ENCODE data around the gene SCEL. TPM values are rescaled to one million over a fixed set of nuclear protein-coding genes. Genes with fewer than 3 reads are reported as not detected.

SCEL gene
- total RNA-seq, 5 donors from 2014 or later (not counting 1 experiment from before 2014, with no cell fraction given), result 0.09 TPM; not detected in 3

DNA sequence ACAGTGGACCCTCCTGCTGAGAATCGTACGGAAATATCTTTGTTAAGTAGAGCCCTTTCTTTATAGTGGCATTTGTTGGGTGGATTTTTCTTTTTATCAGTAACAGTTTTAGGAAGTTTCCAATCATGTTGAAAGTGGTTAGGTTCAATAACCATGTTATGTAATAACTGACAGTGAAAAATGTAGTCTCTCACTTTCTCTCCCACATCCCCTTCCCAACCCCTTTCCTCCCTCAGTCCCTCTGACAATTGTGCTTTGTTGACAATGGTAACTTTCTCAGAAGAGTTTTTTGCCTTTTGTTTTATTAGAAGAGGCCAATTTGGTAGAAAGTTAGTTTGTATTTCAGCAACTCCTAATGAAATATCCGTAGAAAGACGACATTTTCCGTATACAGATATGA, 84.1 kb downstream of the SCEL start:
- H3K4me3 ChIP-seq (ENCODE audit: control insufficient read depth in 1 of 2, extremely low read depth in 1 of 2, low read length in 1 of 2), result no peak overlapping the region
- no CpG with 5 or more reads among the region's 5 CpGs for WGBS (ENCODE audit: insufficient coverage)

DNA sequence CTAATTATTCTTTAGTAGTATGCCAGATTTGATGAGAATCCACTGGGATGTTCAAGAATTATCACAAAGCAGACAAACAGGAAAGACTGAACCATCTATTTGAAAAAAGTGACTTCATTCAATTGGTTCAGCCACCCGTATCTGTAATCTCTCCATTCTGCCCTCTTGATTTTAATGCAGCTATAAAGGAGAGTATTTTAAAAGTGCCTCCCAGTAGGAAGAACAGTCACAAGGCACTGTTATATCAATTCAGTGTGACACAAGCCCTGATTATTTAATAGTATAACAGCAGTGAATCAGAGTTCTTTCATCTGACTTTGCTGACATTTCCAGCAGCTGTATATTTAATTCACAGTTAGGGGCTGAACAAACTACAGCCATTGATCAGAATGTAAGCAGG, 84.6 kb downstream of the SCEL start:
- ATAC-seq (replicated peaks in 1 of 4), result no peak
- POLR2A ChIA-PET, result interaction anchor here in 1 of 2 donors (0.8 kb wide), 1 partner anchor 63 kb away, joined by 4 read pairs; no protein-coding TSS in a partner anchor
- CTCF ChIA-PET, result no interaction called here

More for the DNA sequence above, 84.1 kb downstream of the SCEL start:
- Mint-ChIP-seq H3K27ac (no peak overlapping the region), H3K36me3 (no peaks in the 10 kb centered on the region), H3K9me3 (no peaks in the 10 kb centered on the region), H3K4me3 (no peak overlapping the region), H3K27me3 (peaks cover 6 to 10% of the 10 kb centered on the region in 2 donors), H3K4me1 (no peaks in the 10 kb centered on the region)
- Histone ChIP-seq H3K27ac (ENCODE audit: low read length) (no peak overlapping the region), H3K27me3 (replicated peaks in 1 of 2; ENCODE audit: control insufficient read depth in 2 of 2, extremely low read depth in 1 of 2, insufficient read depth in 2 of 2, low read length in 1 of 2) (no peaks in the 10 kb centered on the region), H3K9me3 (no peaks in the 10 kb centered on the region), H3K4me1 (ENCODE audit: control insufficient read depth in 1 of 2, extremely low read depth in 1 of 2, insufficient read depth in 2 of 2, low read length in 2 of 2) (no peaks in the 10 kb centered on the region), H3K36me3 (ENCODE audit: control insufficient read depth in 2 of 2, extremely low read depth in 1 of 2, insufficient read depth in 1 of 2, low read length in 1 of 2) (no peaks in the 10 kb centered on the region)
- no peak for DNase-seq
- CTCF ChIA-PET, result no interaction called here
- POLR2A ChIA-PET, result interaction anchor here in 1 of 2 donors (0.8 kb wide), 1 partner anchor 62 kb away, joined by 4 read pairs; no protein-coding TSS in a partner anchor
- ATAC-seq (replicated peaks in 1 of 4), result no peak

DNA sequence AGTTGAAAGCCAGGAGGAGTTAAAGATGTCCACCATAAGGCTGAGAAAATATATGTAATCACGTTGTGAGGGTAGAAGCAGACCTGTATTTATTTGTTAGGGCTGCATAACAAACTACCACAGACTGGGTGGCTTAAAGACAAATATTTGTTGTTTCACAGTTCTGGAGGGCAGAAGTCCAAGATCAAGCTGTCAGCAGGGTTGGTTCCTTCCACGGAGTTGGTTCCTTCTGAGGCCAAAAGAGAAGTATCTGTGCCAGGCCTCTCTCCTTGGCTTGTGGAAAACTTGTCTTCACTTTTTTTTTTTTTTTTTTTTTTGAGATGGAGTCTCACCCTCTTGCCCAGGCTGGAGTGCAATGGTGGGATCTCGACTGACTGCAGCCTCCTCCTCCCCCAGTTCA, 88.3 kb downstream of the SCEL start:
- H3K4me1 Mint-ChIP-seq, result no peaks in the 10 kb centered on the region
- H3K36me3 Mint-ChIP-seq, result no peaks in the 10 kb centered on the region
- DNase-seq, result no peak
- Histone ChIP-seq H3K27me3 (replicated peaks in 1 of 2; ENCODE audit: control insufficient read depth in 2 of 2, extremely low read depth in 1 of 2, insufficient read depth in 2 of 2, low read length in 1 of 2) (no peaks in the 10 kb centered on the region), H3K27ac (ENCODE audit: low read length) (no peak overlapping the region), H3K4me3 (ENCODE audit: control insufficient read depth in 1 of 2, extremely low read depth in 1 of 2, low read length in 1 of 2) (no peak overlapping the region), H3K36me3 (ENCODE audit: control insufficient read depth in 2 of 2, extremely low read depth in 1 of 2, insufficient read depth in 1 of 2, low read length in 1 of 2) (no peaks in the 10 kb centered on the region), H3K4me1 (ENCODE audit: control insufficient read depth in 1 of 2, extremely low read depth in 1 of 2, insufficient read depth in 2 of 2, low read length in 2 of 2) (no peaks in the 10 kb centered on the region), H3K9me3 (no peaks in the 10 kb centered on the region)
- 71% methylated on average over 1 of the region's 3 CpGs for WGBS (ENCODE audit: insufficient coverage)
- CTCF ChIA-PET, result no interaction called here
- H3K9me3 Mint-ChIP-seq, result no peaks in the 10 kb centered on the region
- peaks cover 7% of the 10 kb centered on the region in 2 donors for H3K27me3 Mint-ChIP-seq
- no peak overlapping the region for H3K4me3 Mint-ChIP-seq
- POLR2A ChIA-PET, result no interaction called here
- H3K27ac Mint-ChIP-seq, result no peak overlapping the region
- no peak for ATAC-seq (replicated peaks in 1 of 4)

More for the DNA sequence above, 84.6 kb downstream of the SCEL start:
- Histone ChIP-seq H3K9me3 (no peaks in the 10 kb centered on the region), H3K36me3 (ENCODE audit: control insufficient read depth in 2 of 2, extremely low read depth in 1 of 2, insufficient read depth in 1 of 2, low read length in 1 of 2) (no peaks in the 10 kb centered on the region), H3K27me3 (replicated peaks in 1 of 2; ENCODE audit: control insufficient read depth in 2 of 2, extremely low read depth in 1 of 2, insufficient read depth in 2 of 2, low read length in 1 of 2) (no peaks in the 10 kb centered on the region), H3K4me3 (ENCODE audit: control insufficient read depth in 1 of 2, extremely low read depth in 1 of 2, low read length in 1 of 2) (no peak overlapping the region), H3K27ac (ENCODE audit: low read length) (no peak overlapping the region), H3K4me1 (ENCODE audit: control insufficient read depth in 1 of 2, extremely low read depth in 1 of 2, insufficient read depth in 2 of 2, low read length in 2 of 2) (no peaks in the 10 kb centered on the region)
- Mint-ChIP-seq H3K36me3 (no peaks in the 10 kb centered on the region), H3K27ac (no peak overlapping the region), H3K9me3 (no peaks in the 10 kb centered on the region), H3K4me1 (no peaks in the 10 kb centered on the region), H3K27me3 (peaks cover 6 to 10% of the 10 kb centered on the region in 2 donors), H3K4me3 (no peak overlapping the region)
- no peak for DNase-seq
- no CpG with 5 or more reads among the region's 1 CpG for WGBS (ENCODE audit: insufficient coverage)

DNA sequence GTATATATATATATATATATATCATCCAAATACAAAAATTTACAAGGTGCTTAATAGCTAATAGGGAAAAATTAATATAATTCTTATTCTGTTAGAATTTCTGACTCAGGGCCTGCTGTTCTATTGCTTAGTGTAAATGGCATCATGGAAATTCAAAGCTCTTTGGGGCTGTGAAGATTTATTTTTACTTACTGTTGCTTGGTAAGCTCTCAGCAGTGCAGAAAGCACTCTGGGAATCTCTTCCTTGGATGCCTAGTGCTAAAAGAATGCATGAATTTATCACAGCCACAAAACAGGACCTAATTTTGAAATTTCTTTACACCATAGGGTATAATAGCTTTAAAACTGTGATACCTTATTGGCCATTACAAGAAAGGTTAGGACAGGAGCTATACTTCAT, 92.7 kb downstream of the SCEL start:
- H3K27me3 ChIP-seq (replicated peaks in 1 of 2; ENCODE audit: control insufficient read depth in 2 of 2, extremely low read depth in 1 of 2, insufficient read depth in 2 of 2, low read length in 1 of 2), result no peaks in the 10 kb centered on the region
- no peak for ATAC-seq (replicated peaks in 1 of 4)
- DNase-seq, result no peak
- POLR2A ChIA-PET, result no interaction called here
- H3K4me1 ChIP-seq (ENCODE audit: control insufficient read depth in 1 of 2, extremely low read depth in 1 of 2, insufficient read depth in 2 of 2, low read length in 2 of 2), result no peaks in the 10 kb centered on the region
- no peaks in the 10 kb centered on the region for H3K9me3 ChIP-seq
- CTCF ChIA-PET, result interaction anchor here (0.6 to 1.0 kb wide), 4 partner anchors 35 to 182 kb away, joined by 3 to 8 read pairs (median 6); no protein-coding TSS in a partner anchor
- Mint-ChIP-seq H3K9me3 (no peaks in the 10 kb centered on the region), H3K27me3 (peaks cover 10 to 11% of the 10 kb centered on the region in 2 donors), H3K27ac (no peak overlapping the region), H3K4me1 (no peaks in the 10 kb centered on the region), H3K4me3 (no peak overlapping the region), H3K36me3 (no peaks in the 10 kb centered on the region)
- no peaks in the 10 kb centered on the region for H3K36me3 ChIP-seq (ENCODE audit: control insufficient read depth in 2 of 2, extremely low read depth in 1 of 2, insufficient read depth in 1 of 2, low read length in 1 of 2)
- no peak overlapping the region for H3K27ac ChIP-seq (ENCODE audit: low read length)
- H3K4me3 ChIP-seq (ENCODE audit: control insufficient read depth in 1 of 2, extremely low read depth in 1 of 2, low read length in 1 of 2), result no peak overlapping the region

DNA sequence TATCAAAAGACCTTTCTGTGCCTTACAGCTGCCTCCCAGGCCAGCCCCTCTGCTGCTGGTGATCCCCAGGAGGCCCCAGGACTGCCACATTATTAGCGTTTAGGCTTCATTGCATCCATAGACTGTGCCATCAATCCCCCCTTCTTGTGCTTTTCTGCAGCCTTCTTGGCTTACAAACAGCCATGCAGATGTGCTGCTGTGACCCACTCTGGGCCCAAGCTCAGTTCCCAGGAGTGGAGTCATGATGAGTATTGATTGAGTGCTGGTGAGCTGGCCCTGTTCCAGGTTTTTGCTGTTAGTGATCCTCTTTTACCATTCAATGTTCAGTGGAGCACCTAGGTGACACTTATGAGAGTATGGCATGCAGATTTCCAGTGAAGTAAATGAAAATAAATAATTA, 102.1 kb downstream of the SCEL start:
- Histone ChIP-seq H3K4me1 (ENCODE audit: control insufficient read depth in 1 of 2, extremely low read depth in 1 of 2, insufficient read depth in 2 of 2, low read length in 2 of 2) (no peaks in the 10 kb centered on the region), H3K36me3 (ENCODE audit: control insufficient read depth in 2 of 2, extremely low read depth in 1 of 2, insufficient read depth in 1 of 2, low read length in 1 of 2) (no peaks in the 10 kb centered on the region), H3K27me3 (replicated peaks in 1 of 2; ENCODE audit: control insufficient read depth in 2 of 2, extremely low read depth in 1 of 2, insufficient read depth in 2 of 2, low read length in 1 of 2) (no peaks in the 10 kb centered on the region), H3K4me3 (ENCODE audit: control insufficient read depth in 1 of 2, extremely low read depth in 1 of 2, low read length in 1 of 2) (no peak overlapping the region), H3K9me3 (no peaks in the 10 kb centered on the region), H3K27ac (ENCODE audit: low read length) (no peak overlapping the region)
- no peaks in the 10 kb centered on the region for H3K36me3 Mint-ChIP-seq
- ChIA-PET POLR2A (no interaction called here), CTCF (no interaction called here)
- no peaks in the 10 kb centered on the region for H3K4me1 Mint-ChIP-seq
- H3K27me3 Mint-ChIP-seq, result peaks cover 0 to 3% of the 10 kb centered on the region in 2 donors
- 88% methylated on average over 1 of the region's 1 CpG for WGBS (ENCODE audit: insufficient coverage)
- no peak overlapping the region for H3K27ac Mint-ChIP-seq
- ATAC-seq (replicated peaks in 1 of 4), result no peak
- H3K9me3 Mint-ChIP-seq, result no peaks in the 10 kb centered on the region
- no peak for DNase-seq
- no peak overlapping the region for H3K4me3 Mint-ChIP-seq

DNA sequence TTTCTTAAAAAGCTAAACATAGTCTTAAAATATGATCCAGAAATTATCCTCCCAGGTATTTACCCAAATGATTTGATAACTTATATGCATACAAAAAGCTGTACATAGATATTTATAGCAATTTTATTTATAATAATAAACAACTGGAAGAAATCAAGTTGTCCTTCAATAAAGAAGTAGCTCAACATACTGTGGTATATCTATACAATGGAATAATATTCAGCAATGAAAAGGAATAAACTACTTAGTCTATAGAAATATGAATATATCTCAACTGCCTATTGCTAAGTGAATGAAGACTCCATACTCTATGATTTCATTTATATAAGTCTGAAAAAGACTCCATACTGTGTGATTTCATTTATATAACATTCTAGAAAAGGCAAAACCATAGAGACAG, 114.9 kb downstream of the SCEL start:
- POLR2A ChIA-PET, result no interaction called here
- Mint-ChIP-seq H3K27ac (no peak overlapping the region), H3K9me3 (peaks cover 3 to 8% (median 8%) of the 10 kb centered on the region in 3 donors), H3K4me3 (no peak overlapping the region), H3K27me3 (peaks cover 6 to 14% of the 10 kb centered on the region in 2 donors), H3K4me1 (no peaks in the 10 kb centered on the region), H3K36me3 (peaks cover 4% of the 10 kb centered on the region)
- Histone ChIP-seq H3K36me3 (ENCODE audit: control insufficient read depth in 2 of 2, extremely low read depth in 1 of 2, insufficient read depth in 1 of 2, low read length in 1 of 2) (no peaks in the 10 kb centered on the region), H3K27ac (ENCODE audit: low read length) (no peak overlapping the region), H3K9me3 (no peaks in the 10 kb centered on the region), H3K4me1 (ENCODE audit: control insufficient read depth in 1 of 2, extremely low read depth in 1 of 2, insufficient read depth in 2 of 2, low read length in 2 of 2) (no peaks in the 10 kb centered on the region), H3K27me3 (replicated peaks in 1 of 2; ENCODE audit: control insufficient read depth in 2 of 2, extremely low read depth in 1 of 2, insufficient read depth in 2 of 2, low read length in 1 of 2) (peaks cover 0 to 4% of the 10 kb centered on the region in 2 experiments), H3K4me3 (ENCODE audit: control insufficient read depth in 1 of 2, extremely low read depth in 1 of 2, low read length in 1 of 2) (no peak overlapping the region)
- DNase-seq (no peak), ATAC-seq (replicated peaks in 1 of 4) (no peak)
- CTCF ChIA-PET, result no interaction called here

DNA sequence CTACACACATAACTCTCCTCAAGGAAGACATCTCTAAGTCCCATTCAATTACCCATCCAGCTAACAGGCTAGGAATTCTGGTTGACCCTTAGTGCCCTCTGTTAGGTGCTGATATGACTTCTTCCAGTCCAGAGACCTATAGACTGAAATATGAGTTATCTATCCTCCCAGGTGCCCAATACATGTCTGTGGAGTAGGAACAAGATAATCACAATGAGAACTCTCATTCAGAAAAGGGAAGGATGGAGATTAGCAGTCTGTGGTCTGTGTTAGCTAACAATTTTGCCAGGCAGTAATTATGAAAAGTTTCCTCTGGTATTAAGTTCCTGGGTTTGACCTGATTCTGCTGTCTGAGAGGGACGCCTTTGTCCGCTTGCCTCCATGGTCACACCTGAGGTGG, 117.8 kb downstream of the SCEL start:
- whole genome bisulfite sequencing (ENCODE audit: insufficient coverage), result 17% methylated on average over 1 of the region's 2 CpGs
- Mint-ChIP-seq H3K27me3 (peaks cover 4 to 14% of the 10 kb centered on the region in 2 donors), H3K9me3 (peaks cover 3 to 8% (median 8%) of the 10 kb centered on the region in 3 donors), H3K4me1 (no peaks in the 10 kb centered on the region), H3K4me3 (no peak overlapping the region), H3K27ac (no peak overlapping the region), H3K36me3 (peaks cover 4% of the 10 kb centered on the region)
- Histone ChIP-seq H3K27ac (ENCODE audit: low read length) (no peak overlapping the region), H3K36me3 (ENCODE audit: control insufficient read depth in 2 of 2, extremely low read depth in 1 of 2, insufficient read depth in 1 of 2, low read length in 1 of 2) (no peaks in the 10 kb centered on the region), H3K27me3 (replicated peaks in 1 of 2; ENCODE audit: control insufficient read depth in 2 of 2, extremely low read depth in 1 of 2, insufficient read depth in 2 of 2, low read length in 1 of 2) (no peaks in the 10 kb centered on the region), H3K9me3 (no peaks in the 10 kb centered on the region), H3K4me1 (ENCODE audit: control insufficient read depth in 1 of 2, extremely low read depth in 1 of 2, insufficient read depth in 2 of 2, low read length in 2 of 2) (no peaks in the 10 kb centered on the region), H3K4me3 (ENCODE audit: control insufficient read depth in 1 of 2, extremely low read depth in 1 of 2, low read length in 1 of 2) (no peak overlapping the region)
- CTCF ChIA-PET, result interaction anchor here (0.7 kb wide), 2 partner anchors 43 to 56 kb away, joined by 3 to 7 read pairs; no protein-coding TSS in a partner anchor
- POLR2A ChIA-PET, result no interaction called here
- DNase-seq (no peak), ATAC-seq (replicated peaks in 1 of 4) (no peak)
